Effector CD8-positive, alpha-beta T cell (primary cell): ENCODE results near the gene LRP3.
"Not testable (repeated sequence)": the region's sequence is repeated elsewhere in the genome, so short reads cannot be mapped to it uniquely, and the experiment has no call there.

ENCODE experiments used
- DNase-seq: peaks from one replicate; lab custom pipeline; 2025; lab: John Stamatoyannopoulos, UW
- total RNA-seq, 4 experiments: gene quantifications; one replicate each; lab custom pipeline; 2026; lab: John Stamatoyannopoulos, UW

LRP3 gene, protein sequence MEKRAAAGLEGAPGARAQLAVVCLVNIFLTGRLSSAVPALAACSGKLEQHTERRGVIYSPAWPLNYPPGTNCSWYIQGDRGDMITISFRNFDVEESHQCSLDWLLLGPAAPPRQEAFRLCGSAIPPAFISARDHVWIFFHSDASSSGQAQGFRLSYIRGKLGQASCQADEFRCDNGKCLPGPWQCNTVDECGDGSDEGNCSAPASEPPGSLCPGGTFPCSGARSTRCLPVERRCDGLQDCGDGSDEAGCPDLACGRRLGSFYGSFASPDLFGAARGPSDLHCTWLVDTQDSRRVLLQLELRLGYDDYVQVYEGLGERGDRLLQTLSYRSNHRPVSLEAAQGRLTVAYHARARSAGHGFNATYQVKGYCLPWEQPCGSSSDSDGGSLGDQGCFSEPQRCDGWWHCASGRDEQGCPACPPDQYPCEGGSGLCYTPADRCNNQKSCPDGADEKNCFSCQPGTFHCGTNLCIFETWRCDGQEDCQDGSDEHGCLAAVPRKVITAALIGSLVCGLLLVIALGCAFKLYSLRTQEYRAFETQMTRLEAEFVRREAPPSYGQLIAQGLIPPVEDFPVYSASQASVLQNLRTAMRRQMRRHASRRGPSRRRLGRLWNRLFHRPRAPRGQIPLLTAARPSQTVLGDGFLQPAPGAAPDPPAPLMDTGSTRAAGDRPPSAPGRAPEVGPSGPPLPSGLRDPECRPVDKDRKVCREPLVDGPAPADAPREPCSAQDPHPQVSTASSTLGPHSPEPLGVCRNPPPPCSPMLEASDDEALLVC
- total RNA-seq: 0 to 0.35 (median 0.15) reads per million in 4 experiments

DNA sequence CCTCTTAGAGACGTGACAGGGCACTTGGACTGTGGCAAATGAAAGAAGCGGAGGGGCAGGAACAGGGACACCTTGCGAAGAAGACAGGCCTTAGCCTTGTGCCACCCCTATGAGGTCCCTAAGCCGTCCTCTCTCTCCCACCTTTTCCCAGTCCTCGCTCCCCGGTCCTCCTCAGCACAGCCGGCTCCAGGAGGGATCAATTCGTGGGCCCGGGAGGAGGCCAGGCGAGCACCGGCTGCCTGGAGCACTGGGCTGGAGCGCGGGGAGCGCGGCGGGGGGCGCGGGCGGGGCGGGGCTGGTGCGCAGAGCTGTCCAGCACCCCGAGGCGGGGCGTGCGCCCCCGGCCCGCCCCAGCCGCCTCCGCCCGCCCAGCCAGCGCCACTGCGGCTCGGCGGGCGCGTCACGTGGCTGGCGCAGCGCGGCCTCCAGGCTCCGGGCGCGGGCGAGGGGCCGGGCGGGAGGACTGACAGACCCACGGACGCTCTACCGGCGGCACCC, at the start of gene LRP3:
TSS of gene LRP3 (plus strand) at position 466 of the 498 bp plus-strand sequence. CDS start 456 bp downstream, outside the sequence.
- no peak for DNase-seq

DNA sequence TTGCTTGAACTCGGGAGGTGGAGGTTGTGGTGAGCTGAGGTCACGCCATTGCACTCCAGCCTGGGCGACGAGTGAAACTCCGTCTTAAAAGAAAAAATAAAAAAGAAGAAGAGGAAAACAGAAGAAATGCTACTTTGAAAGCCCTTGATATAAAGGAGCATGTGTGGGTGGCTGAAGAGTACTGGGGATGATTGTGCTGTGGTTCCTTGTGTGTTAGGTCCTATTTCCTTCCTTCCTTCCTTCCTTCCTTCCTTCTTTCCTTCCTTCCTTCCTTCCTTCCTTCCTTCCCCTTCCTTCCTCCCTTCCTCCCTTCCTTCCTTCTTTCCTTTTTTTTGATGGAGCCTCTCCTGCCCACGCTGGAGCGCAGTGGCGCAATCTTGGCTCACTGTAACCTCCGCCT, 47.9 kb upstream of the LRP3 start:
- DNase-seq: no peak

DNA sequence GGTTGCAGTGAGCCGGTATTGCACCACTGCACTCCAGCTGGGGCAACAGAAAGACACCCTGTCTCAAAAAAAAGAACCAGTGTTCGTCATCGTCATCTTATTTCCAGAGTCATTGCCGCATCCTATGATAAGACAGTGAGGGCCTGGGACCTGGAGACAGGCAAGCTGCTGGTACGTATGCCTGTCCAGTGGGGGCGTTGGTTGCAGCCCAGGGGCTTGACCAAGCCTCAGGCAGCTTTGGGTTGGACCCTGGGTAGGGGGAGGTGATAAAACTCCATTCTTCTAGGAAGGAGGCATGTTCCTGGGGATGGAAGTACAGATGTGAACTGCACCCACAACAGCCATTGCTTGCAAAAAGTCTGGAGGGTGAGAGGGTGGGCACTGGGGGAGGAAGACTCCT, 46.6 kb upstream of the LRP3 start:
- no peak for DNase-seq

DNA sequence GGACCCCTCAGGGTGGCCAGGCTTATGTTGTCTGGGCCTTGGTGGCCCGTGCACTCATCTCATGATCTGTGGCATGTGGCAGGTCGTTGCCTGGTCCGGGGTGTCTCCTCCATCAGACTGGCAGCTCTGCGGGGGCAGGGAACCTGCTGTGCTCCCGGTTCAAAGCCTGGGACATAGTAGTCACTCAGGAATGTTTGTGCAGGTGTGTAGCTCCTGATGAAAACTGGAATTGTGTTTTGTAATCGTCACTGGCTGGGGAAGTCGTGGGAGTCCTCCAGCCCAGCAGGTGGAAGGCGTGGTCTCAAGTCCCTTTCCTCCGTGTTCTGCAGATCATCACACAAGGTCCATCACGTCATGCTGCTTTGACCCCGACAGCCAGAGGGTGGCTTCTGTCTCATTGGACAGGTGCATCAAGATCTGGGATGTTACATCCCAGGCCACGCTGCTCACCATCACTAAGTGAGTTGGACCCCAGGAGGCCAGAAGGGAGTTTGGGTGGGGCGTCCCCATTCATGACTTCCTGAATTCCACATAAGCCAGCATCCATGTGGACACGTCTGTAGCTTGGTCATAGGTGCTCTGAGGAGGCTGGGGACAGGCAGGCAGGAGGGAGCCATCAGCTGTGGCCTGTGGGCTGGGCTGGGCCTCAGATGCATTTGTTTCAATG, 43.1 kb upstream of the LRP3 start:
- DNase-seq: no peak

DNA sequence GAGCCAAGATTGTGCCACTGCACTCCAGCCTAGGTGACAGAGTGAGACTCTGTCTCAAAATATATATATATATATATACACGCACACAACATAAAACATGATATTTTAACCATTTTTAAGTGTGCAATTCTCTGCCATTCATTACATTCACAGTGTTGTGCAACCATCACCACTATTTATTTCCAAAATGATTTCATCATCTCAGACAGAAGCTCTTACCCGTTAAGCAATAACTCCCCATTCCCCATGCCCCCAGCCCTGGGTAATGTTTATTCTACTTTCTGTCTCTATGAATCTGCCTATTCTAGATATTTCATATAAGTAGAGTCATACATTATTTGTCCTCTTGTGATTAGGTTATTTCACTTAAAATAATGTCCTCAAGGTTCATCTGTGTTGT, 42.0 kb upstream of the LRP3 start:
- DNase-seq: no peak

DNA sequence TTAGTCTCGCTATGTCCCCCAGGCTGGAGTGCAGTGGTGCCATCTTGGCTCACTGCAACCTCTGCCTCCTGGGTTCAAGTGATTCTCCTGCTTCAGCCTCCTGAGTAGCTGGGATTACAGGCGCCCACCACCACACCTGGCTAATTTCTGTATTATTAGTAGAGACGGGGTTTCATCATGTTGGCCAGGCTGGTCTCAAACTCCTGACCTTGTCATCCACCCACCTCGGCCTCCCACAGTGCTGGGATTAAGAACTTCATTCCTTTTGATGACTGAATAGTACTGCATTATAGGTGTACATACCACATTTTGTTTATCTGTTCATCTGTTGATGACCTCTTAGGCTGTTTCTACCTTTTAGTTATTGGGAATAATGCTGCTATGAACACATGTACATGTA, 41.5 kb upstream of the LRP3 start:
- DNase-seq: not testable (repeated sequence)

DNA sequence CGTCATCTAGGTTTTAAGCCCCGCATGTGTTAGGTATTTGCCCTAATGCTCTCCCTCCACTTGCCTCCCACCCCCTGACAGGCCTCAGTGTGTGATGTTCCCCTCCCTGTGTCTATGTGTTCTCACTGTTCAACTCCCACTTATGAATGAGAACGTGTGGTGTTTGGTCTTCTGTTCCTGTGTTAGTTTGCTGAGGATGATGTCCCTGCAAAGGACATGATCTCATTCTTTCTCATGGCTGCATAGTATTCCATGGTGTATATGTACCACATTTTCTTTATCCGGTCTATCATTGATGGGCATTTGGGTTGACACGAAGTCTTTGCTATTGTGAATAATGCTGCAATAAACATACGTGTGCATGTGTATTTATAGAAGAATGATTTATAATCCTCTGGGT, 39.8 kb upstream of the LRP3 start:
- not testable (repeated sequence) for DNase-seq

DNA sequence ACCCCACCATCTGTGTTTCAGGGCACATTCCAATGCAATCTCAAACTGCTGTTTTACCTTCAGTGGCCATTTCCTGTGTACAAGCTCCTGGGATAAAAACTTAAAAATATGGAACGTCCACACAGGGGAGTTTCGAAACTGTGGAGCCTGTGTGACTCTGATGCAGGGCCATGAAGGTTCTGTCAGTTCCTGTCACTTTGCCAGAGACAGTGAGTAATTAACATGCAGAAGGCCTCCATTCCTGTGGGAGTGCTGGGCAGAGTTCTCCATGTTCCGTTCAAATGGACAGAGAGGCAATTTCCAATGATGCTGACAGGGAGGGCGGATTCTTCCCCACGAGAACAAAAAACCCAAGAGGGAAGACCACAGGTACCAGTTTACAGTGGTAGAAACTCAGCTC, 37.8 kb upstream of the LRP3 start:
- DNase-seq: no peak

DNA sequence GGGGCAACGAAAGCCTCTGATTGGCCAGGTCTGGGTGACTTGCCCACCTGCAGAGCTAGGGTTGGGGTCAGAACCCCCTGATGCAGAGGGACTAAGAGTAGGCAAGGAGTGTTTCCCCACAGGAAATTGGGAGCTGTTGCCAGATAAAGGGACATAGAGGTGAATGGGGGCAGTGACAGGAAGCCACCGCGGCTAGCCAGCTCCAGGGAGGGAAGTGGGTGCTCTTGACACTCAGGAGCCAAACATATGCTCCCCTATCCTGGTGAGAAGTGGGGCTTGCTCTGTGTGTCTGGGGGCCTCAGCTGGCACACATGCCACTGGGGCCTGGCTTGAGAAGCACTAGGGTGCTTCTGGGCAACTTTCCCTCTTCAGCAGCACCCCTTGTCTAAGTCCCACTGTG, 36.2 kb upstream of the LRP3 start:
- no peak for DNase-seq

DNA sequence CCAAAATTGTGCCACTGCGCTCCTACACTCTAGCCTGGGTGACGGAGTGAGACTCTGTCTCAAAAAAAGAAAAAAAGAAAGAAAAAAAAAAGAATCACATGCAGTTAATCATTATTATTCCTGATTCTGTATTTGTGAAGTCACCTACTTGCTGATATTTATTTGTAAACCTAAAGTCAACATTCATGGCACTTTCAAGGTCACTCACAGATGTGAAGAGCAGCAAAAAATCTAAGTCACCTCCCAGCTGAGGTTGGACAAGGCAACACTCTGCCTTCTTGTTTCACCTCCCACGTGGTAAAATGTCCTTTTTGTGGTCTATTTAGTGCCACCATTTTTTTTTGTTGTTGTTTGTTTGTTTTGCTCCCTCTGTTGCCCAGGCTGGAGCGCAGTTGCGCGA, 35.8 kb upstream of the LRP3 start:
- no peak for DNase-seq

DNA sequence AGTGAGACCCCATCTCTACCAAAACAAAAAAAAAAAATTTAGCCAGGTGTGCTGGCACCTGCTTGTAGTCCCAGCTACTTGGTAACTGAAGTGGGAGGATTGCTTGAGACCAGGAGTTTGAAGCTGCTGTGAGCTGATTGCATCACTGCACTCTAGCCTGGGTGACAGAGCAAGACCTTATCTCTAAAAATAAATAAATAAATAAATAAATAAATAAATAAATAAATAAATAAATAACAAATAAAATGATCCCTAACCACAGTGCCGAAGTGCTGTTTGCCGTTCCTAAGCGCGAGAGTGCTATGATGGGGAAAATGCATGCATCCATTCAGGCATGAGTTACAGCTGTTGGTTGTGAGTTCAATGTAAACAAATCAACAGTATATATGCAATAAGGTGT, 35.0 kb upstream of the LRP3 start:
- DNase-seq: no peak

DNA sequence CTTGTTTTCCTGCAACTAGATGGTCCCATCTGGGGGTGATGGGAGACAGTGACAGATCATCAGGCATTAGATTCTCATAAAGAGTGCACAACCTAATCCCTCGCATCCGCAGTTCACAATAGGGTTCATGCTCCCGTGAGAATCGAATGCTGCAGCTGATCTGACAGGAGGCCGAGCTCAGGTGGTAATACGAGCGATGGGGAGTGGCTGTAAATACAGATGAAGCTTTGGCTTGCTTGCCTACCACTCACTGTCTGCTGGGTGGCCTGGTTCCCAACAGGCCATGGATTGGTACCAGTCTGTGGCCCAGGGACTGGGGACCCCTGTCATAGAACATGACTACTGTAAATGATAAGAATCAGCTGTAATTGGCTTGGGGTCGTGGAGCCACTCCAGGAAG, 34.2 kb upstream of the LRP3 start:
- DNase-seq: no peak

DNA sequence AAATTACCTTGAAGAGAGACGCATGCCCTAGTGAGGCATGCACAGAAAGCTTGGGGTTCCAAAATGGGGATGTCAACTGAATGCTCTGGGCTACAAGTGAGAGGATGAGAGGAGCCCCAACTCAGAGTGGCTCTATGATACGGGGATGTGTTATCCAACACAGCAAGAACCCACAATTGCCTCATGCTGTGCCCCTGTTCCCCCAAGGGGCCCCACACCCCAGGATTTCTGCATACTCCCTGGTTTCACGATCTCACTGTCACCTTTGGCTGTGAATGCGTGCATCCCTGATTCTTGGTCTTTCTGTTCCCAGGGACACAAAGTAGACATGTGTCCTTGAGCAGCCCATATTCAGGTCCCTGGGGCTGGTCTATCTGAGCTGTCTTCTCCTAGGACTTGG, 32.9 kb upstream of the LRP3 start:
- no peak for DNase-seq

DNA sequence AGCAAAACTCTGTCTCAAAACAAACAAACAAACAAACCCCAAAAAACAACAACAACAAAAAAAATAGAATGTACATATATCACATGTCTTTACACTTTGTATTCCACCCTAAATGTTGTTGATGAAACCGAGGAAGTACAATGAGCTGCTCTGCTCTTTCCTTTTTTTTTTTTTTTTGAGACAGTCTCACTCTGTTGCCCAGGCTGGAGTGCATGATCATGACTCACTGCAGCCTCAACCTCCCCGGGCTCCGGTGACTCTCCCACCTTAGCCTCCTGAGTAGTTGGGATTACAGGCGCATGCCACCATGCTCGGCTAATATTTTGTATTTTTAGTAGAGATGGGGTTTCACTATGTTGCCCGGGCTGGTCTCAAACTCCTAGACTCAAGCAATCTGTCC, 30.6 kb upstream of the LRP3 start:
- no peak for DNase-seq

DNA sequence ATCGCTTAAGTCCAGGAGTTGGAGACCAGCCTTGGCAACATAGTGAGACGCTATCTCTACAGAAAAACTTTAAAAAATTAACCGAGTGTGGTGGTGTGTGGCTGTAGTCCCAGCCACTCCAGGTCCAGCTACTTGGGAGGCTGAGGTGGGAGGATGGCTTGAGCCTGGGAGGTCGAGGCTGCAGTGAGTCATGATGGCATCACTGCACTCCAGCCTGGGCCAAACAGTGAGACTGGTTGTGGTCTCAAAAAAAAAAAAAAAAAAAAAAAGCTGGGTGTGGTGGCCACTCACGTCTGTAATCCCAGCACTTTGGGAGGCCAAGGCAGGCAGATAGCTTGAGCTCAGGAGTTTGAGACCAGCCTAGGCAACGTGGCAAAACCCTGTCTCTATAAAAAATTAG, 28.1 kb upstream of the LRP3 start:
- not testable (repeated sequence) for DNase-seq

DNA sequence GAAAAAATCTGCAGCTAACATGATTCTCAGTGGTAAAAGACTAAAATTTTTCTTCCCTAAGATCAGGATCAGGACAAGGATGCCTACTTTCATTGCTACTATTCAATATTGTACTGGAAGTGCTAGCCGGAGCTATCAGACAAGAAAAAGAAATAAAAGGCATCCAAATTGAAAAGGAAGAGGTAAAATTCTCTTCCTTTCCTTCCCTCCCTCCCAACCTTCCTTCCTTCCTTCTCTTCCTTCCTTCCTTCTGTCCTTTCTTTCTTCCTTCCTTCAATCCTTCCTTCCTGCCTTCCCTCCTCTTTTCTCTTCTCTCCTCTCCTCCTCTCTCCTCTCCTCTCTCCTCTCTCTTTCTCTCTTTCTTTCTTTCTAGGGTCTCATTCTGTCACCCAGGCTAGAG, 26.7 kb upstream of the LRP3 start:
- no peak for DNase-seq

DNA sequence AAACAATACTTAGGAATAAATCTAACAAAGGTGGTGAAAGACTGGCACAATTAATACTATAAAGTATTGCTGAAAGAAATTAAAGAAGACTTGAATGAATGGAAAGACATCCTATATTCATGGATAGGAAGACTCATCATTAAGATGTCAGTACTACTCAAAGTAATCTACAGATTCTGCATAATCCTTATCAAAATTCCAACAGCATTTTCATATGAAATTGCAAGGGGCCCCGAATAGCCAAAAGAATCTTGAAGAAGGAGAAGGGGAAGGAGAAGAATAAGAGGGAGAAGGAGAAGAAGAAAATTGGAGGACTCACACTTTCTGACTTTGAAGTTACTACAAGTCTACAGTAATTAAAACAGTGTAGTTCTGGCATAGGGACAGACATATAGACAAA, 25.6 kb upstream of the LRP3 start:
- DNase-seq: no peak

DNA sequence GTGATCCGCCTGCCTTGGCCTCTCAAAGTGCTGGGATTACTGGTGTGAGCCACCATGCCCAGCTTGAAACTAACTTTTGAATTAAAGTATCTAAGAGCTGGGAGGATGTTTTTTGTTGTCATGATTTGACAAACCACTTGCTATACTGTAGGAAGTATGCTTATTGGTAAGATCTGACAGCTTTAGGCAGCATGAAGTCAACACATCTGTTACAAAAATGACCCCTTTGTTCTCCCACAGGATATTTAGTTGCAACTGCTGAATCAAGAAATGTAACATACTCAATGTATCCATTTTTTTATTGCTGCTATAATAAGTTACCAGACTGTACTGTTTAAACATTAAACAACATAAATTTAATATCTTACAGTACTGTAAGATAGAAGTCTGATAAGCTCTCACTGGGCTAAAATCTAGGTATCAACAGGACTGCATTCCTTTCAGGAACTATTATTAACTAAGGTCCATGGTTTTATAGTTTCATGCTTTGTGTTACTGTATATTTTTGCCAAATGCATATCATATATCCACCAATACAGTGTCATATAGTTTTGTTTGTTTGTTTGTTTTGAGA, 22.8 kb upstream of the LRP3 start:
- no peak for DNase-seq

DNA sequence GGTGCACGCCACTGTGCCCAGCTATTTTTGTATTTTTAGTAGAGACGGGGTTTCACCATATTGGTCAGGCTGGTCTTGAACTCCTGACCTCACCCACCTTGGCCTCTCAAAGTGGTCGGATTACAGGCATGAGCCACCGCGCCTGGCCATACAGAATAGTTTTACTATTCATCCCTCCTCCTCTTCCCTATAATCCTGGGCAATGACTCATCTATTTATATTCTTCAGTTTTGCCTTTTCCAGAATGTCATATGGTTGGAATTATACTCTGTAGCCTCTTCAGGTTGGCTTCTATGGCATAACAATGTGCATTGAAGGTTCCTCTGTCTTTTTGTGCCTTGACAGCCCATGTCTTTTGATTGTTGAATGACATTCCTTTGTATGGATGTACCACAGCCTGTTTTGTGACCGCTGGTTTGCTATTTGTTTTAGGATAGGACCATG, 22.2 kb upstream of the LRP3 start:
- no peak for DNase-seq

DNA sequence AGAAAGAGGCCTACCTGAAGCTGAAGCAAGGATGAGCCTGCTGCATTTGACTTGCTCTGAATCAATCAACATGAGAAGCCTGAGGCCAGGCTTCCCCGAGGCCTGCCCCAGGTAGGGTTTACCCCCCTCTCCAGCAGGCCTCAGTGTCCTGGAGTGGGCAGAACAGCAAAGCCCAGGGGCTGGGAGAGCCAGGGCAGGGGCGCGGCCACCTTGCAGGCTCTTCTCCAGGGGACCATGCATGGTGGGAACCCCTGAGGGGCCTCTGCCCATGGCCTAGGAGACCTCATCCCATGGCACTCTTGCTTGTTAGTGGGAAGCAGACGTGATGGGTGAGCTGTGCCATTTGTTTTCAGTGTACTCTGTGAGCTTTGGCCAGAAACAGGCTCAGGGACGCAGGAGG, 19.9 kb upstream of the LRP3 start:
- DNase-seq: no peak

DNA sequence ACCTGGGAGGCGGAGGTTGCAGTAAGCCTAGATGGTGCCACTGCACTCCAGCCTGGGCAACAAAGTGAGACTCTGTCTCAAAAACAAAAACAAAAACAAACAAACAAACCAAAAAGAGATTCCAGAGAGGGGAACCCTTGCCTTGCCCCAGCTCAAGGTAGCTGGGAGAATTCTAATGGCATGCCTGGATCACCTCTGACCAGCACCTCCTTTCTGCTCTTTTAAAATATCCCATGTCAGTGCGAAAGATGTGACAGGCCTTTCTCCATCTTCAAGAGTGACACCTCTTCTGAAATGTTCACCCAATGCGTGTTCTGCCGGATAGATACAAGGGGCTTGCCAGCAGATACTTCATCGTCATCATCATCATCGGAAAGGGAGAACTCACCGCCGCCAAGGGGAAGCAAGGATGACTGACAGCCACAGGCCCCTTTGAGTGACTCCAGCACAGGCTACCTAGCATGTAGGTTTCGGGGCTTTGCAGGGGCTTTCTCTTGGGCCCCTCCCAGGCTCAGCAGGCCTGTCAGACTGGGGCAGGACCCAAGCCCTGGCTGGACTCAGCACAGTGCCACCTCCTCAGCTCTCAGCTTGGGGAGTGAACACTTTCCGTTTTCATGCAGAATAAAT, 18.9 kb upstream of the LRP3 start:
- no peak for DNase-seq
